ENCODE results near the gene SAP25. TPM values are rescaled to one million over a fixed set of nuclear protein-coding genes. Genes with fewer than 3 reads are reported as not detected.

SAP25 gene
- total and polyA plus RNA-seq, 2 experiments from 2014 or later = 3.8 to 4.1 TPM

- TF ChIP-seq ETS1 (IDR thresholded peaks at IDR 0.05) (no peak), EZH2phosphoT487 (IDR thresholded peaks at IDR 0.05; ENCODE audit: unreplicated experiment) (no peak), EZH2 (IDR thresholded peaks at IDR 0.05; ENCODE audit: low read depth, unreplicated experiment) (no peak)
Measured at GRCh38 chr7:100540073-100540723, 33.5 kb downstream of the SAP25 start (continued).

GRCh38 chr7:100539436-100540006 lies 34.2 kb downstream of the SAP25 start:
- Mint-ChIP-seq H3K4me1 (peaks cover 40% of the 10 kb centered on the region), H3K9me3 (no peaks in the 10 kb centered on the region; the same call in 2 of the 3 replicates), H3K27me3 (ENCODE audit: insufficient read depth, low read depth, poor library complexity) (peaks cover 34% of the 10 kb centered on the region), H3K36me3 (ENCODE audit: low read depth) (no peaks in the 10 kb centered on the region), H3K4me3 (peak overlapping the region; percentile 73), H3K27ac (no peak overlapping the region)
- DNase-seq (ENCODE audit: low spot score) (peak; percentile 39), ATAC-seq (peak; percentile 7)
- peaks cover 37% of the 10 kb centered on the region for H3K4me1 ChIP-seq (ENCODE audit: insufficient read depth)
- H4K20me1 ChIP-seq (replicated peaks; ENCODE audit: insufficient read depth) = 0 out of 2 replicates have a peak, but pooled peaks cover 2% of the 10 kb centered on the region
- peak overlapping the region; percentile 71 for H3K4me3 ChIP-seq
- H3K4me2 ChIP-seq = peak overlapping the region; percentile 89
- no peaks in the 10 kb centered on the region for H3K36me3 ChIP-seq (ENCODE audit: insufficient read depth)
- peaks cover 10% of the 10 kb centered on the region for H3K27me3 ChIP-seq (ENCODE audit: insufficient read depth)
- H3F3A ChIP-seq (replicated peaks; ENCODE audit: low read depth) = peaks cover 9% of the 10 kb centered on the region; the same call in 1 of the 2 replicates
- H3K27ac ChIP-seq (ENCODE audit: low read depth) = no peak overlapping the region
- H3K79me2 ChIP-seq (replicated peaks; ENCODE audit: insufficient read depth) = peaks cover 9% of the 10 kb centered on the region
- no peaks in the 10 kb centered on the region for H3K9me2 ChIP-seq (ENCODE audit: insufficient read depth)
- H2AFZ ChIP-seq = no peak overlapping the region
- TF ChIP-seq CREB1 (CRISPR knock-in tag; IDR thresholded peaks at IDR 0.05; ENCODE audit: low read depth) (no peak), CTCF (conservative IDR thresholded peaks at IDR 0.05; ENCODE audit: low read depth in 2 of 2) (no peak), STAT1 (IDR thresholded peaks at IDR 0.05; ENCODE audit: unreplicated experiment) (no peak), ZNF462 (CRISPR knock-in tag; IDR thresholded peaks at IDR 0.05) (no peak), NANOG (IDR thresholded peaks at IDR 0.05; ENCODE audit: borderline replicate concordance) (no peak), EZH2 (IDR thresholded peaks at IDR 0.05; ENCODE audit: low read depth, unreplicated experiment) (no peak), EZH2phosphoT487 (IDR thresholded peaks at IDR 0.05; ENCODE audit: unreplicated experiment) (no peak), POLR2AphosphoS5 (IDR thresholded peaks at IDR 0.05; ENCODE audit: low read depth) (no peak), JUNB (IDR thresholded peaks at IDR 0.05; ENCODE audit: unreplicated experiment) (no peak), ZNF114 (CRISPR knock-in tag; IDR thresholded peaks at IDR 0.05) (no peak), ETS1 (IDR thresholded peaks at IDR 0.05) (no peak), ZNF331 (CRISPR knock-in tag; IDR thresholded peaks at IDR 0.05; ENCODE audit: low read depth) (no peak)
